ENCODE results near the gene NCOR1. TPM values are rescaled to one million over a fixed set of nuclear protein-coding genes. Genes with fewer than 3 reads are reported as not detected.

Gene NCOR1
- polyA plus RNA-seq, 1 of the 3 experiments (the other 2 are of a cell fraction) = 42.1 TPM

- H3K9me2 ChIP-seq = no peaks in the 10 kb centered on the region
- H3K36me3 ChIP-seq (replicated peaks in 1 of 2; ENCODE audit: control insufficient read depth in 1 of 2, insufficient read depth in 2 of 2, low read length in 1 of 2) = peaks cover 69 to 75% of the 10 kb centered on the region in 2 experiments
- H3K79me2 ChIP-seq (ENCODE audit: insufficient read depth) = no peaks in the 10 kb centered on the region
- H3K9ac ChIP-seq = no peak overlapping the region
- H3F3A ChIP-seq (replicated peaks; ENCODE audit: insufficient read depth) = peaks cover 8% of the 10 kb centered on the region
- H3K4me1 ChIP-seq (ENCODE audit: control insufficient read depth in 1 of 2, insufficient read depth in 2 of 2, low read depth in 1 of 2, low read length in 1 of 2) = no peaks in the 10 kb centered on the region
- no peak for DNase-seq
- H3K27me3 ChIP-seq (ENCODE audit: insufficient read depth) = no peaks in the 10 kb centered on the region
- H4K20me1 ChIP-seq (ENCODE audit: insufficient read depth) = no peaks in the 10 kb centered on the region
- TF ChIP-seq ZBTB33 (IDR thresholded peaks at IDR 0.05; ENCODE audit: borderline replicate concordance, low read depth) (no peak), EP300 (IDR thresholded peaks at IDR 0.05; ENCODE audit: borderline replicate concordance in 1 of 2, low read depth in 1 of 2, low read length in 1 of 2) (no peak), USF1 (IDR thresholded peaks at IDR 0.05; ENCODE audit: borderline replicate concordance, low read depth) (no peak), REST (IDR thresholded peaks at IDR 0.05; ENCODE audit: low read depth, low read length) (no peak), IRF3 (IDR thresholded peaks at IDR 0.05; ENCODE audit: low read depth, low read length) (no peak), MEF2A (IDR thresholded peaks at IDR 0.05; ENCODE audit: borderline replicate concordance, low read depth) (no peak), RAD21 (IDR thresholded peaks at IDR 0.05; ENCODE audit: low read length) (no peak), NRF1 (IDR thresholded peaks at IDR 0.05; ENCODE audit: low read depth, low read length) (no peak), TCF12 (IDR thresholded peaks at IDR 0.05) (no peak), TEAD4 (IDR thresholded peaks at IDR 0.05; ENCODE audit: borderline replicate concordance, insufficient read depth) (no peak), NFIC (IDR thresholded peaks at IDR 0.05; ENCODE audit: borderline replicate concordance) (no peak), GABPA (IDR thresholded peaks at IDR 0.05; ENCODE audit: low read depth) (no peak), CTCF (IDR thresholded peaks at IDR 0.05) (no peak), GATA2 (CRISPR knock-in tag; IDR thresholded peaks at IDR 0.05) (no peak)
- POLR2A ChIA-PET = no interaction called here
- H3K4me2 ChIP-seq = no peak overlapping the region
- CTCF ChIA-PET = no interaction called here
- H3K9me3 ChIP-seq = no peaks in the 10 kb centered on the region
- H3K27ac ChIP-seq (ENCODE audit: low read depth in 2 of 2, low read length in 1 of 2) = no peak overlapping the region
- WGBS (ENCODE audit: low lambda C conversion rate) = 91% methylated on average over 8 of the region's 8 CpGs
- H3K4me3 ChIP-seq (ENCODE audit: low read depth in 2 of 2, low read length in 1 of 2) = no peak overlapping the region
- H2AFZ ChIP-seq (ENCODE audit: low read depth) = no peak overlapping the region
Measured at GRCh38 chr17:16122697-16123434, 92.5 kb downstream of the NCOR1 start.
